HCT116 (cell line): ENCODE data around the gene FAM216B. TPM values are rescaled to one million over a fixed set of nuclear protein-coding genes. Genes with fewer than 3 reads are reported as not detected.

Source experiments
- ATAC-seq: fragments of 200-7000 bp; cut with Tn5 transposase; 2 replicates; pipeline ENCODE4 v1.9.1; 2020; ENCODE audit warnings: mild to moderate bottlenecking, moderate library complexity
- BruUV-seq: library from RNA; stranded (reverse); fragments of 400-500 nt; replicated peaks from 2 replicates; lab custom pipeline; 2021; lab: Mats Ljungman, UMichigan
- CTCF ChIA-PET: fragments of 300-600 bp; sonication (Branson Sonifier 250); formaldehyde crosslinking; loops from one replicate; lab custom pipeline; 2021; ENCODE audit warnings: antibody characterized with exemption; lab: Charles Lee
- POLR2A ChIA-PET: fragments of 300-600, 350-600 bp; sonication (Branson Sonifier 250); formaldehyde crosslinking; loops from one replicate; lab custom pipeline; 2021; ENCODE audit warnings: antibody characterized with exemption; lab: Charles Lee
- RAD21 ChIA-PET, 2 experiments: fragments of 300-600 bp; sonication (Branson Sonifier 250); formaldehyde crosslinking; loops; one replicate each; lab custom pipeline; 2023; ENCODE audit warnings: low total read pairs in 2 of 2; ENCODE audit not compliant: uncharacterized antibody in 2 of 2, unreplicated experiment in 2 of 2, low non-redundant PET in 1 of 2; lab: Charles Lee
- DNase-seq: peaks from one replicate; pipeline ENCODE4 v3.0.0-alpha.2; 2010; ENCODE audit warnings: low read depth, low spot score
- H2AFZ ChIP-seq: fragments of 200-600 bp; shearing (Covaris generic), sonication (generic); 2 replicates; pipeline ENCODE4 v1.6.1; 2017; ENCODE audit warnings: low read depth, mixed run types, mixed read lengths, antibody characterized with exemption, low read length; ENCODE audit not compliant: poor library complexity, severe bottlenecking
- H3K27ac ChIP-seq: 2 replicates; pipeline ENCODE4 v1.5.1; 2012; ENCODE audit warnings: low read depth, low read length
- H3K27me3 ChIP-seq: fragments of 200-600 bp; sonication (generic); 2 replicates; pipeline ENCODE4 v1.6.1; 2016; ENCODE audit warnings: mixed run types, low read length, mixed read lengths; ENCODE audit not compliant: insufficient read depth
- H3K36me3 ChIP-seq, 2 experiments: fragments of 200-500 bp in 1 of 2; fragments of 200-600 bp in 1 of 2; sonication (Bioruptor generic) in 1 of 2; sonication (generic) in 1 of 2; 2 replicates each; pipeline versions ENCODE4 v1.5.1 to v1.6.1; 2014 to 2016; ENCODE audit warnings: low read length in 2 of 2, inconsistent platforms in 1 of 2, mixed read lengths in 1 of 2, mixed run types in 1 of 2; ENCODE audit not compliant: insufficient read depth in 2 of 2, control insufficient read depth in 1 of 2
- H3K4me1 ChIP-seq, 2 experiments: fragments of 200-600 bp in 1 of 2; sonication (generic) in 1 of 2; 2 replicates each; pipeline versions ENCODE4 v1.5.1 to v1.6.1; 2012 to 2017; ENCODE audit warnings: low read length in 2 of 2, inconsistent platforms in 1 of 2, mild to moderate bottlenecking in 1 of 2, mixed read lengths in 1 of 2, mixed run types in 1 of 2, moderate library complexity in 1 of 2; ENCODE audit not compliant: insufficient read depth in 2 of 2, control insufficient read depth in 1 of 2
- H3K4me2 ChIP-seq: fragments of 200-600 bp; sonication (generic); 2 replicates; pipeline ENCODE4 v1.6.1; 2017; ENCODE audit warnings: mixed run types, low read length, mixed read lengths
- H3K4me3 ChIP-seq, 2 experiments: fragments of 200-600 bp in 1 of 2; sonication (generic) in 1 of 2; replicated peaks in 1 of 2; 2 replicates each; pipeline ENCODE4 v1.5.1; 2011 to 2016; ENCODE audit warnings: low read length in 2 of 2, control low read depth in 1 of 2, low read depth in 1 of 2, mild to moderate bottlenecking in 1 of 2, mixed read lengths in 1 of 2, mixed run types in 1 of 2
- H3K79me2 ChIP-seq: fragments of 200-600 bp; sonication (generic); 2 replicates; pipeline ENCODE4 v1.6.1; 2017; ENCODE audit warnings: mild to moderate bottlenecking, mixed run types, low read length, moderate library complexity, mixed read lengths; ENCODE audit not compliant: insufficient read depth
- H3K9ac ChIP-seq: fragments of 200-600 bp; sonication (generic); 2 replicates; pipeline ENCODE4 v1.6.1; 2016; ENCODE audit warnings: low read length, mixed read lengths
- H3K9me2 ChIP-seq: fragments of 200-600 bp; sonication (generic), shearing (Covaris generic); 2 replicates; pipeline ENCODE4 v1.6.1; 2017; ENCODE audit warnings: mixed run types, mild to moderate bottlenecking, moderate library complexity; ENCODE audit not compliant: insufficient read depth
- H3K9me3 ChIP-seq, 2 experiments: fragments of 200-500 bp in 1 of 2; fragments of 200-600 bp in 1 of 2; sonication (Bioruptor generic) in 1 of 2; sonication (generic) in 1 of 2; 2 replicates each; pipeline ENCODE4 v1.6.1; 2014 to 2017; ENCODE audit warnings: low read length in 2 of 2, mixed read lengths in 2 of 2, inconsistent platforms in 1 of 2, low read depth in 1 of 2, mild to moderate bottlenecking in 1 of 2, mixed run types in 1 of 2, moderate library complexity in 1 of 2; ENCODE audit not compliant: control insufficient read depth in 1 of 2, insufficient read depth in 1 of 2
- H4K20me1 ChIP-seq: fragments of 200-600 bp; sonication (generic), shearing (Covaris generic); 2 replicates; pipeline ENCODE4 v1.6.1; 2017; ENCODE audit warnings: mixed run types, mild to moderate bottlenecking, moderate library complexity; ENCODE audit not compliant: insufficient read depth
- ATF3 ChIP-seq: IDR thresholded peaks from 2 replicates; pipeline ENCODE4 v1.6.1; 2012
- CEBPB ChIP-seq: IDR thresholded peaks from 2 replicates; pipeline ENCODE4 v1.6.1; 2012; ENCODE audit warnings: low read depth
- EGR1 ChIP-seq: IDR thresholded peaks from 2 replicates; pipeline ENCODE4 v1.6.1; 2012; ENCODE audit warnings: low read depth
- EZH2 ChIP-seq: fragments of 200-600 bp; sonication (generic); IDR thresholded peaks from 2 replicates; pipeline ENCODE4 v1.6.1; 2017; ENCODE audit warnings: antibody characterized with exemption, mixed run types
- EZH2phosphoT487 ChIP-seq: fragments of 200-600 bp; IDR thresholded peaks from 2 replicates; pipeline ENCODE4 v1.6.1; 2018; ENCODE audit warnings: antibody characterized with exemption, borderline replicate concordance
- JUND ChIP-seq: IDR thresholded peaks from 2 replicates; pipeline ENCODE4 v1.6.1; 2012
- MAX ChIP-seq: IDR thresholded peaks from 2 replicates; pipeline ENCODE4 v1.6.1; 2012
- POLR2AphosphoS5 ChIP-seq: IDR thresholded peaks from 2 replicates; pipeline ENCODE4 v1.6.1; 2011; ENCODE audit warnings: mild to moderate bottlenecking, low read depth, low read length, moderate library complexity
- RAD21 ChIP-seq: IDR thresholded peaks from 2 replicates; pipeline ENCODE4 v1.6.1; 2012; ENCODE audit warnings: low read depth, mild to moderate bottlenecking
- SIN3A ChIP-seq: IDR thresholded peaks from 2 replicates; pipeline ENCODE4 v1.6.1; 2012; ENCODE audit warnings: low read depth
- SRF ChIP-seq: IDR thresholded peaks from 2 replicates; pipeline ENCODE4 v1.6.1; 2012; ENCODE audit warnings: low read depth
- TCF7L2 ChIP-seq: IDR thresholded peaks from 2 replicates; pipeline ENCODE4 v1.7.0; 2011; ENCODE audit warnings: borderline replicate concordance, inconsistent platforms; ENCODE audit not compliant: insufficient read depth, insufficient read length; ENCODE audit errors: extremely low read depth
- YY1 ChIP-seq: IDR thresholded peaks from 2 replicates; pipeline ENCODE4 v1.6.1; 2011; ENCODE audit warnings: low read length, low read depth, moderate library complexity, mild to moderate bottlenecking; ENCODE audit not compliant: insufficient replicate concordance; ENCODE audit errors: extremely low read depth
- ZBTB33 ChIP-seq: IDR thresholded peaks from 2 replicates; pipeline ENCODE4 v1.6.1; 2011; ENCODE audit warnings: mild to moderate bottlenecking, low read length, moderate library complexity; ENCODE audit not compliant: insufficient replicate concordance; ENCODE audit errors: extremely low read depth
- ZFX ChIP-seq: fragments of 450-650 bp; IDR thresholded peaks from 2 replicates; pipeline ENCODE4 v1.6.1; 2017
- ZNF274 ChIP-seq: fragments of 200-500 bp; sonication (Bioruptor generic); IDR thresholded peaks from 2 replicates; pipeline ENCODE4 v1.6.1; 2014; ENCODE audit warnings: mild to moderate bottlenecking, low read depth, low read length, inconsistent platforms
- intact Hi-C: fragments of 100-400 bp; cut with micrococcal nuclease; formaldehyde crosslinking; loops from 2 replicates; pipeline ENCODE4 v1.10.0; 2022
- total RNA-seq: library from RNA; stranded (reverse); gene quantifications from one replicate; pipeline ENCODE4 v1.2.1, GENCODE V29; 2021; ENCODE audit not compliant: unreplicated experiment

FAM216B gene
- total RNA-seq, 1 experiment from 2014 or later = not detected

- Histone ChIP-seq H3K27me3 (0 out of 2 replicates have a peak, but pooled peaks cover 3% of the 10 kb centered on the region), H2AFZ (no peak overlapping the region), H3K36me3 (no peaks in the 10 kb centered on the region), H3K9me2 (no peaks in the 10 kb centered on the region), H3K79me2 (no peaks in the 10 kb centered on the region), H3K9ac (no peak overlapping the region), H3K4me3 (no peak overlapping the region), H3K9me3 (no peaks in the 10 kb centered on the region), H3K4me2 (no peak overlapping the region), H4K20me1 (no peaks in the 10 kb centered on the region), H3K27ac (no peak overlapping the region), H3K4me1 (no peaks in the 10 kb centered on the region)
- TF ChIP-seq ZBTB33 (no peak), ZNF274 (no peak), MAX (no peak), ATF3 (no peak), POLR2AphosphoS5 (no peak), YY1 (no peak), EGR1 (no peak), TCF7L2 (no peak), RAD21 (no peak), CEBPB (no peak), EZH2 (no peak), SIN3A (no peak), JUND (no peak), EZH2phosphoT487 (no peak), SRF (no peak), ZFX (no peak)
- ATAC-seq (no peak), DNase-seq (no peak)
- ChIA-PET POLR2A (no interaction called here), CTCF (no interaction called here), RAD21 (no interaction called here)
- BruUV-seq = no TSS peak
- intact Hi-C loops = no loop called here
These were observed 25.9 kb downstream of the FAM216B start for GRCh38 chr13:42807241-42807640.
